Ovary (tissue), 9 donors: Measurements from ENCODE around the gene NEBL. TPM values are rescaled to one million over a fixed set of nuclear protein-coding genes. Genes with fewer than 3 reads are reported as not detected.

Experiments used
- DNase-seq, 5 donors: peaks; one replicate each; pipeline ENCODE4 v3.0.0-alpha.2; 2019 to 2020
- H3K27ac ChIP-seq, 2 donors: fragments of 200-600 bp; one replicate each; pipeline versions ENCODE4 v1.5.1 to v1.8.0; 2019 to 2022
- H3K27me3 ChIP-seq: fragments of 200-600 bp; one replicate; pipeline ENCODE4 v1.8.0; 2022
- H3K36me3 ChIP-seq: fragments of 200-600 bp; sonication (generic); one replicate; pipeline ENCODE4 v1.5.1; 2019
- H3K4me1 ChIP-seq: one replicate; pipeline ENCODE4 v1.8.1; 2013; ENCODE audit warnings: mild to moderate bottlenecking, moderate library complexity; ENCODE audit not compliant: insufficient read depth
- H3K4me3 ChIP-seq: fragments of 200-600 bp; sonication (generic); one replicate; pipeline ENCODE4 v1.5.1; 2017
- H3K9me3 ChIP-seq, 2 donors: fragments of 200-600 bp in 1 of 2; sonication (generic) in 1 of 2; one replicate each; pipeline versions ENCODE4 v1.5.1 to v1.8.1; 2013 to 2019; ENCODE audit warnings: mild to moderate bottlenecking in 1 of 2, moderate library complexity in 1 of 2
- EP300 ChIP-seq: sonication (generic); formaldehyde crosslinking; IDR thresholded peaks from one replicate; pipeline ENCODE4 v1.6.1; 2017; ENCODE audit warnings: antibody characterized with exemption
- POLR2A ChIP-seq: fragments of 450-650 bp; IDR thresholded peaks from one replicate; pipeline ENCODE4 v1.6.1; 2017; ENCODE audit warnings: antibody characterized with exemption, mild to moderate bottlenecking, moderate library complexity
- WGBS, 3 donors: extraction: QIAGEN DNeasy Blood & Tissue Kit in 1 of 3; methylation state at CpG; one replicate each; pipeline versions ENCODE4 v1.1.5 to v1.1.7; 2013 to 2017; 5-methylcytosine and 5-hydroxymethylcytosine counted together
- intact Hi-C, 4 donors: fragments of 100-400 bp; cut with DNase I; formaldehyde crosslinking; loops; one replicate each; pipeline versions ENCODE4 v1.11.0 to v1.15.1; 2022 to 2023
- polyA plus RNA-seq, 2 donors: library from polyadenylated mRNA; stranded (reverse); fragments of 200-250 nt in 1 of 2; fragments of 350-450 nt in 1 of 2; fragmentation: Illumina TruSeq in 1 of 2; extraction: RNeasy Lipid Tissue Mini Kit (QIAGEN cat#74804) in 1 of 2; gene quantifications; one replicate each; pipeline ENCODE4 v1.2.3, GENCODE V29; 2013 to 2014
- total RNA-seq, 7 donors: library from RNA; depleted of rRNA in 2 of 7; stranded (reverse); fragments of >200 nt in 2 of 7; fragmentation: NEBNext Ultra II Directional in 3 of 7; extraction: Animal tissue kit (Norgen Biotek cat#: 25700) in 3 of 7; gene quantifications; one replicate each; pipeline versions ENCODE4 v1.1.0 to v1.2.4, GENCODE V29; 2016 to 2023
- TF ChIP-seq, protein P1 (sequence below), 3 donors: fragments of 450-650 bp in 2 of 3; fragments of 200-600 bp in 1 of 3; IDR thresholded peaks; one replicate each; pipeline versions ENCODE4 v1.5.1 to v1.8.0; 2016 to 2022; ENCODE audit warnings: antibody characterized with exemption in 3 of 3, mild to moderate bottlenecking in 1 of 3
- donor health status: DM: no; HTN: no; CAD: no; lungs with moderate emphysema.
- donor health status: DM: no; HTN: no; CAD: no.
- donor health status: Bipolar disorder and iron deficiency.
- donor health status: DM: yes; HTN: yes; CAD: no.
- donor health status: DM: no; HTN: no; CAD: no.
- donor health status: DM: yes; HTN: yes; CAD: no.

The NEBL gene
- total and polyA plus RNA-seq, 9 donors: 0.83 to 17.9 (median 3.1) TPM

DNA sequence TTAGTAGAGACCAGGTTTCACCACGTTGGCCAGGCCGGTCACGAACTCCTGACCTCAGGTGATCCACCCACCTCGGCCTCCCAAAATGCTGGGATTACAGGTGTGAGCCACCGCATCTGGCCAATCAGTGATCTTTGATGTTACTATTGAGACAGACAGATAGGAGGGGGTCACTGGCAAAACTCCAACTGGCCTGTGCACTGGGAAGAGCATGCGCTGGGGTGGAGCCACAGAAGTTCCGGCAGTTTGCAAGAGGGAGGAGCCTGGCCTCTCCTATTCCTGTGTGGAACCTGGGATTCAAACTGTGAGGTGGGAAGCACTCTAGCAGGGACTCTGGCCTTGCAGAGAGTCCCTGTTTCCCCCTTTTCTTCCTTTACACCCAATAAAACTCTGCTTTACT is 60.7 kb downstream of the NEBL start:
- intact Hi-C loops: no loop called here
- 93 to 98% (median 94%) methylated on average over 7 of the region's 7 CpGs for WGBS, 3 donors
- no peak for DNase-seq

DNA sequence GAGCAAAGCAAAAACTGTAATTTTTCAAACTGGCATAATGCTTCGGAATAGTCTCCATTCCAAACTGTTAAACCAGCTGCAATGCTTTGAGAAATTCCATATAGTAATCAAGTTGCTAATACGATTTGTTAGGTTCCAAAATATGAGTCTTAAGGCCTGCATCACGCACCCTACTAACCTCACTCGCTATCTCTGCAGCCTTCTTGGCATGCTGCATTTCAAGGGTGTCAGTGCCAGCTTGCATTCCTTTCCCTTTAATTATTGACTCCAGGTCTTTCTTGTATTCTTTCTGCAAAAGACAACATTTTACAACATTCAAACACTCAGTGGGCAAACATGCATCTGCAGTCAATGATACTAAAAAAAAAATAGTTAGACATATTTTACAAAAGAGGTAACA is 61.8 kb downstream of the NEBL start:
- no peak for DNase-seq
- no peaks in the 10 kb centered on the region for H3K27me3 ChIP-seq
- H3K9me3 ChIP-seq: no peaks in the 10 kb centered on the region
- H3K36me3 ChIP-seq: no peaks in the 10 kb centered on the region
- intact Hi-C loops: no loop called here
- no peak overlapping the region for H3K27ac ChIP-seq
- H3K4me1 ChIP-seq: peaks cover 3% of the 10 kb centered on the region
- TF ChIP-seq POLR2A (no peak), EP300 (no peak)
- TF ChIP-seq, protein P1, sequence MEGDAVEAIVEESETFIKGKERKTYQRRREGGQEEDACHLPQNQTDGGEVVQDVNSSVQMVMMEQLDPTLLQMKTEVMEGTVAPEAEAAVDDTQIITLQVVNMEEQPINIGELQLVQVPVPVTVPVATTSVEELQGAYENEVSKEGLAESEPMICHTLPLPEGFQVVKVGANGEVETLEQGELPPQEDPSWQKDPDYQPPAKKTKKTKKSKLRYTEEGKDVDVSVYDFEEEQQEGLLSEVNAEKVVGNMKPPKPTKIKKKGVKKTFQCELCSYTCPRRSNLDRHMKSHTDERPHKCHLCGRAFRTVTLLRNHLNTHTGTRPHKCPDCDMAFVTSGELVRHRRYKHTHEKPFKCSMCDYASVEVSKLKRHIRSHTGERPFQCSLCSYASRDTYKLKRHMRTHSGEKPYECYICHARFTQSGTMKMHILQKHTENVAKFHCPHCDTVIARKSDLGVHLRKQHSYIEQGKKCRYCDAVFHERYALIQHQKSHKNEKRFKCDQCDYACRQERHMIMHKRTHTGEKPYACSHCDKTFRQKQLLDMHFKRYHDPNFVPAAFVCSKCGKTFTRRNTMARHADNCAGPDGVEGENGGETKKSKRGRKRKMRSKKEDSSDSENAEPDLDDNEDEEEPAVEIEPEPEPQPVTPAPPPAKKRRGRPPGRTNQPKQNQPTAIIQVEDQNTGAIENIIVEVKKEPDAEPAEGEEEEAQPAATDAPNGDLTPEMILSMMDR (IDR thresholded peaks at IDR 0.05): no peak
- 16 to 49% (median 26%) methylated on average over 4 of the region's 4 CpGs for WGBS, 3 donors
- no peak overlapping the region for H3K4me3 ChIP-seq

More for the DNA sequence above, 60.7 kb downstream of the NEBL start:
- Histone ChIP-seq H3K9me3 (no peaks in the 10 kb centered on the region), H3K27me3 (no peaks in the 10 kb centered on the region), H3K36me3 (no peaks in the 10 kb centered on the region), H3K27ac (no peak overlapping the region), H3K4me3 (no peak overlapping the region), H3K4me1 (peaks cover 3% of the 10 kb centered on the region)
- TF ChIP-seq EP300: no peak
- no peak for TF ChIP-seq POLR2A
- TF ChIP-seq, protein P1 (IDR thresholded peaks at IDR 0.05): no peak

DNA sequence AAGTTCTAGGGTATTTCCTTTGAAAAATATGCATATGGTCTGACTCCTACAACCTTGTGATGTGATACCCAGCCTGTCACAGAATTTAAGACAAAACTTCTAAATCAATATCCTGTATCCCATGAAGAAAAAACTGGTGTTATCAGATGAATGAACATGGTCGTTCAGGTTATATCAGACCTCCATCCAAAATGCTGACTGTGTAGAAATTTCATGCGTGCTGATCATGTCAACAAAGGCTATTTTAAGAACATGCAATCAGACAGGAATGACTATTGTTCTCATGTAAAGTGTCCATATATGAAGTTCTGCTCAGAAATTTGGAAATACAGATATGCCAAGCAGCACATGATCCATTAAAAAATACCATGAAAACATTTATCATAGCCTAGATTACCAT is 62.3 kb downstream of the NEBL start:
- Histone ChIP-seq H3K27ac (no peak overlapping the region), H3K4me1 (peaks cover 3% of the 10 kb centered on the region), H3K27me3 (no peaks in the 10 kb centered on the region), H3K4me3 (no peak overlapping the region), H3K36me3 (no peaks in the 10 kb centered on the region), H3K9me3 (no peaks in the 10 kb centered on the region)
- TF ChIP-seq POLR2A: no peak
- TF ChIP-seq, protein P1 (IDR thresholded peaks at IDR 0.05): no peak
- TF ChIP-seq EP300: no peak
- intact Hi-C loops: no loop called here
- DNase-seq: no peak
- 23 to 48% (median 25%) methylated on average over 2 of the region's 2 CpGs for WGBS, 3 donors

DNA sequence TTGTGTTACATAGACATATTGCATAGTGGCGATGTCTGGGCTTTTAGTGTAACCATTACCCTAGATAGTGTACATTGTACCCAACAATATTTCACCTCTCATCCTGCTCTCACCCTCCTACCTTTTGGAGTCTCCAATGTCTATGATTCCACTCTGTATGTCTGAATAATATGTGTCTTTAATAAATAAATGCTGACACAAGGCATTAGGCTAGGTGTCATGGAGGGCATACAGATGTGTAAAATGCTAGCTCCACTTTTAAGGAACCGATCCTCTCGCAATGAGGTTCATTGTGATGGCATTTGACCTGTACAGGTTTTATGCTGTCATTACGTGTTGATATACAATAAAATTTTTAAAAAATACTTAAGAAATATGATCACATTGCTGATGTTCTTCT is 74.3 kb downstream of the NEBL start:
- Histone ChIP-seq H3K9me3 (no peaks in the 10 kb centered on the region), H3K4me1 (no peaks in the 10 kb centered on the region), H3K4me3 (no peak overlapping the region), H3K27ac (no peak overlapping the region), H3K36me3 (no peaks in the 10 kb centered on the region), H3K27me3 (no peaks in the 10 kb centered on the region)
- 96 to 97% (median 96%) methylated on average over 4 of the region's 4 CpGs for WGBS, 3 donors
- TF ChIP-seq EP300 (no peak), POLR2A (no peak)
- TF ChIP-seq, protein P1 (IDR thresholded peaks at IDR 0.05): no peak
- intact Hi-C loops: no loop called here
- DNase-seq: no peak

DNA sequence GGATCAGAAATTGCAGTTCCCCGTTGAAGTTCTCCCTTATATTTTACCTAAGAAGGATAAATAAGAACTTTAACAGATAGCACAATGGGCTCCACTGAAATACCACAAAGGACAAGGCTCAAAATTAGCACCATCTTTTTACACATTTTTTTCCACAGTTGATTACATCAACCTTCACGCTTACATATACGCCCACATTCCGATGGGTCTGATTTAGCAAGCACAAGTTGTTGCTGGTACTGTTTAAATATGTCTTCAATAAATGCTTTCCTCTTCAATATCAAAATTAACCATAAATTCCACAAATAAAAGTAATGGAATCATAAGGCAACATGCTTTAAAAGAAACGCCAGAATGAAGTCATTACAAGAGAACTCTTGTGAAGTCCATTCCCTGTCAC is 79.5 kb downstream of the NEBL start:
- H3K4me3 ChIP-seq: no peak overlapping the region
- H3K4me1 ChIP-seq: no peaks in the 10 kb centered on the region
- no peaks in the 10 kb centered on the region for H3K9me3 ChIP-seq
- H3K27ac ChIP-seq: no peak overlapping the region
- TF ChIP-seq, protein P1 (IDR thresholded peaks at IDR 0.05): no peak
- TF ChIP-seq POLR2A: no peak
- no peak for TF ChIP-seq EP300
- no peaks in the 10 kb centered on the region for H3K36me3 ChIP-seq
- WGBS, 3 donors: 95 to 99% (median 96%) methylated on average over 5 of the region's 5 CpGs
- no peaks in the 10 kb centered on the region for H3K27me3 ChIP-seq
- intact Hi-C loops: no loop called here
- DNase-seq: no peak
